ENCODE measurements around the gene LRP1B. TPM values are rescaled to one million over a fixed set of nuclear protein-coding genes. Genes with fewer than 3 reads are reported as not detected.
"Not testable (repeated sequence)": the region's sequence is repeated elsewhere in the genome, so short reads cannot be mapped to it uniquely, and the experiment has no call there.

The LRP1B gene
- total RNA-seq, 1 donor from 2014 or later = 0.25 TPM

DNA sequence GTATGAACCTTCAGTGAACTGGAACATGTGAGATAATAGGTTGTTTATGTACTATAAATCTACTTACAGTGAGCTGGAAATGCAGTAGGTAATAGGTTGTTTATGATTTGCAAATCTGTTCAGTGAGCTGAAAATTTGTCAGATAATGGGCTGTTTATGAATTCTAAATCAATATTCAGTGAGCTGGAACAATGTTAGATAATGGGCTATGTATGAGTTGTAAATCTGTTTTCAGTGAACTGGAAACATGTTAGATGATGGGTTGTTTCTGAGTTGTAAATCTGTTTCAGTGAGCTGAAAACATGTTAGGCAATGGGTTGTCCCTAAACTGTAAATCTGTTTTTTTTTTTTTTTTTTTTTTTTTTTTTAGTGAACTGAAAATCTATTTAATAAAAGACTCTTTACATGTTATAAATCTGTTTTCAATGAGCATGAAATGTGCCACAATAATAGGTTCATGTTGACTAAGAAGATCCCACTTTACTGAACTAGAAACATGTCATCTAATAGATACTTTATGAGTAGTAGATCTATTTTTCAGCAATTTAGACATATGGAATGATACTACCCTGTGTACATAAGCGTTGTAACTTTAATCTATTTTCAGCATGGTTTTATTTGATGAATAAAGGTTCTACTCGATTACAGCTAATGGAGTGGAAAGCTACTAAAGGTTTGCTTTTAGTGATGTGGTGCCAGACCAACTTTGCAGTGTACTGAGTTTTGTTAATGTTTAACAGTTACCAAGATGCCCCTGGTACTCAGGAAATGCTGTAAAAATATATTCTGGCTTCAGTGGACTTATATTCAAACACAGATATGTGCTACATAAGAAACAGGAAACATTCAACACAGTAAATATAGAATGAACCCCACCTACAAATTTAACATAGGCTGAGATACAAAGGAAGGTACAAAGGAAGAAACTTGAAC is 1471.8 kb downstream of the LRP1B start:
- Mint-ChIP-seq H3K4me1 (ENCODE audit: low read depth) (no peaks in the 10 kb centered on the region), H3K36me3 (ENCODE audit: low read depth) (no peaks in the 10 kb centered on the region), H3K9me3 (ENCODE audit: low read depth) (no peaks in the 10 kb centered on the region), H3K27ac (ENCODE audit: unreplicated experiment) (no peak overlapping the region), H3K27me3 (ENCODE audit: low read depth) (no peaks in the 10 kb centered on the region), H3K4me3 (ENCODE audit: unreplicated experiment) (no peak overlapping the region)
- DNase-seq (ENCODE audit: low spot score) = no peak
- TF ChIP-seq, protein P1, sequence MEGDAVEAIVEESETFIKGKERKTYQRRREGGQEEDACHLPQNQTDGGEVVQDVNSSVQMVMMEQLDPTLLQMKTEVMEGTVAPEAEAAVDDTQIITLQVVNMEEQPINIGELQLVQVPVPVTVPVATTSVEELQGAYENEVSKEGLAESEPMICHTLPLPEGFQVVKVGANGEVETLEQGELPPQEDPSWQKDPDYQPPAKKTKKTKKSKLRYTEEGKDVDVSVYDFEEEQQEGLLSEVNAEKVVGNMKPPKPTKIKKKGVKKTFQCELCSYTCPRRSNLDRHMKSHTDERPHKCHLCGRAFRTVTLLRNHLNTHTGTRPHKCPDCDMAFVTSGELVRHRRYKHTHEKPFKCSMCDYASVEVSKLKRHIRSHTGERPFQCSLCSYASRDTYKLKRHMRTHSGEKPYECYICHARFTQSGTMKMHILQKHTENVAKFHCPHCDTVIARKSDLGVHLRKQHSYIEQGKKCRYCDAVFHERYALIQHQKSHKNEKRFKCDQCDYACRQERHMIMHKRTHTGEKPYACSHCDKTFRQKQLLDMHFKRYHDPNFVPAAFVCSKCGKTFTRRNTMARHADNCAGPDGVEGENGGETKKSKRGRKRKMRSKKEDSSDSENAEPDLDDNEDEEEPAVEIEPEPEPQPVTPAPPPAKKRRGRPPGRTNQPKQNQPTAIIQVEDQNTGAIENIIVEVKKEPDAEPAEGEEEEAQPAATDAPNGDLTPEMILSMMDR (IDR thresholded peaks at IDR 0.05) = no peak

DNA sequence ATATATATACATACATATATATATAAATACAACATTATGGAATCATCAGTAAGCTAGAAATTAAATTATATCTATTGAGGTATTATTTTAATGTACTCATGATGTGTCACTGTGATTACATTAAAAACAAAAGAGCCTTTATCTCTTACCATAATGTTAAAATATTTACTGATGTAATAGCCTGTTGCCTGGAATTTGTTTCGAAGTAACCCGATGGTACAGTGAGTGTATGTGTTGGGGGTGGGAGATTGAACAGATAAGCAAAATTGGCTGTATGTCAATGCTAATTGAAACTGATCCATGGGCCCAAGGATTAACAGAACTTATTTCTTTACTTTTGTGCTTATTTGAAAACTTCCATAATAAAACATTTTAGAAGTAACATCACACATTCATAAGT is 1473.2 kb downstream of the LRP1B start:
- DNase-seq (ENCODE audit: low spot score) = no peak

DNA sequence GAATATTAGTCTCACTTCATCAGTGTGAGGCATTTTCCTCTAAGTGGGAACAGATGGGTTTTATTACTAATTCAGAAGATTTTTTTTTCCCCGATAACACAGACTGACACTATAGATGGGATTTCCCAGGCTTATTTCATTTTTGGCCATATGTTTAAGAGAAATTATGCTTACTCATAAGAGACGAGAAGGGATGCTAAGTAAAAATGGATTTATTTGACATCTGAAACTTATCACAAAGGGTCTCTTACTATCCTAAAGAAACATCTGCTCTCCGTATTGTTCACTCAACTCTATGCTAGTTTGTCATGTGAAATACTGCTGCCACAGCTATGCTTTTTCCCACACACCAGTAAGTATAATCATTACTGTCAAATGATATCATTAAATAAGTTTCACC is 1476.3 kb downstream of the LRP1B start:
- no peak overlapping the region for H3K27ac Mint-ChIP-seq (ENCODE audit: unreplicated experiment)
- TF ChIP-seq, protein P1 (IDR thresholded peaks at IDR 0.05) = no peak
- peaks cover 2% of the 10 kb centered on the region for H3K9me3 Mint-ChIP-seq (ENCODE audit: low read depth)
- no peak overlapping the region for H3K4me3 Mint-ChIP-seq (ENCODE audit: unreplicated experiment)
- no peaks in the 10 kb centered on the region for H3K36me3 Mint-ChIP-seq (ENCODE audit: low read depth)
- no peaks in the 10 kb centered on the region for H3K4me1 Mint-ChIP-seq (ENCODE audit: low read depth)
- DNase-seq (ENCODE audit: low spot score) = no peak
- H3K27me3 Mint-ChIP-seq (ENCODE audit: low read depth) = no peaks in the 10 kb centered on the region

More for the DNA sequence above, 1473.2 kb downstream of the LRP1B start:
- H3K4me3 Mint-ChIP-seq (ENCODE audit: unreplicated experiment) = no peak overlapping the region
- H3K4me1 Mint-ChIP-seq (ENCODE audit: low read depth) = no peaks in the 10 kb centered on the region
- H3K36me3 Mint-ChIP-seq (ENCODE audit: low read depth) = no peaks in the 10 kb centered on the region
- no peak overlapping the region for H3K27ac Mint-ChIP-seq (ENCODE audit: unreplicated experiment)
- TF ChIP-seq, protein P1 (IDR thresholded peaks at IDR 0.05) = no peak
- H3K27me3 Mint-ChIP-seq (ENCODE audit: low read depth) = no peaks in the 10 kb centered on the region
- H3K9me3 Mint-ChIP-seq (ENCODE audit: low read depth) = no peaks in the 10 kb centered on the region

DNA sequence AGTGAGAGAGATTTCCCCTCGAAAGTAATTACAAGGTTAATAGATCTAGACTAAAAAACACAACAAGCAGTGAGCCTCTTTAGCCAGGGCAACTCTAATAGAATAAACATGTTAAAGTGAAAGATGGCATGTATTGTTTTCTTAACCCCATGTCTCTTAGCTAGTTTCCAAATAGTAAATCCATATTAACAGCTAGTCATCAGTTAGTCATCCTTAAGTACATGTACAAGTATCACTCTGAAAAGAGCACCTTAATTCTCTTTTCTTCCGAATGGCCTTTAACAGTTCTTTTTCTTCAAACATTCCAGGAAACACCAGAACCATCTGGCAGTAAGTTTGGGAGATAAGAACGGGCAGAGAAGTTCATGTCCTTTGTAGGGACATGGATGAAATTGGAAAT is 1480.0 kb downstream of the LRP1B start:
- Mint-ChIP-seq H3K4me1 (ENCODE audit: low read depth) (no peaks in the 10 kb centered on the region), H3K27me3 (ENCODE audit: low read depth) (no peaks in the 10 kb centered on the region), H3K9me3 (ENCODE audit: low read depth) (peaks cover 2% of the 10 kb centered on the region), H3K27ac (ENCODE audit: unreplicated experiment) (no peak overlapping the region), H3K36me3 (ENCODE audit: low read depth) (no peaks in the 10 kb centered on the region), H3K4me3 (ENCODE audit: unreplicated experiment) (no peak overlapping the region)
- TF ChIP-seq, protein P1 (IDR thresholded peaks at IDR 0.05) = no peak
- no peak for DNase-seq (ENCODE audit: low spot score)

DNA sequence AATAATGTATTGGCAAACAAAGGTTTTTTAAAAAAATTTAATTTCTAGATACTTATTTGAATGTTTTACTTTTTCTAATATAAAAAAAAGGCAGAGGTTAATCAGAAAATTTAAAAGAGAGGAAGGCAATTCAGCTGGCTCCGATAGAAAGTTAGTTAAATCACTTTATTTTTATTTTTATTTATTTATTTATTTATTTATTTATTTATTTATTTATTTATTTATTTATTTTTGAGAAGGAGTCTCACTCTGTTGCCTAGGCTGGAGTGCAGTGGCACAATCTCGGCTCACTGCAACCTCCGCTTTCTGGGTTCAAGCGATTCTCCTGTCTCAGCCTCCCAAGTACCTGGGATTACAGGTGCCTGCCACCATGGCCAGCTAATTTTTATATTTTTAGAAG is 1480.7 kb downstream of the LRP1B start:
- not testable (repeated sequence) for H3K36me3 Mint-ChIP-seq (ENCODE audit: low read depth); H3K4me3 Mint-ChIP-seq (ENCODE audit: unreplicated experiment); H3K27me3 Mint-ChIP-seq (ENCODE audit: low read depth); DNase-seq (ENCODE audit: low spot score); H3K4me1 Mint-ChIP-seq (ENCODE audit: low read depth); H3K27ac Mint-ChIP-seq (ENCODE audit: unreplicated experiment); H3K9me3 Mint-ChIP-seq (ENCODE audit: low read depth)

DNA sequence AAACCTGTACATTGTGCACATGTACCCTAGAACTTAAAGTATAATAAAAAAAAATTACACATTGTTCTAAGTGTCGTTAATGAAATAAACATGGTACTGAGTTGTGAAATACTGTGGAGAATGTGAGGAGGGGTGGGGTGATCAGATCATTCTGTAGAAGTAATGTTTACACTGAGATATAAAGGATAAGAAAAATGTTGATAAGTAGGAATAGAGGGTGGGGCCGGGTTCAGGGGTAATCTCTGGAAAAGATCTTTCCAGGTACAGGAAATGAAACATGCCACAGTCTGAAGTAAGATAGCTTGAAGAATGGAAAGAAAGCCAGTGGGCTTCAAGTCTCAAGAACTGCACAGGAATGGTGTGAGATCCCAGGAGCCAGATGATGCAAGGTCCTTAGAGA is 1482.4 kb downstream of the LRP1B start:
- peaks cover 2% of the 10 kb centered on the region for H3K9me3 Mint-ChIP-seq (ENCODE audit: low read depth)
- TF ChIP-seq, protein P1 (IDR thresholded peaks at IDR 0.05) = no peak
- H3K27ac Mint-ChIP-seq (ENCODE audit: unreplicated experiment) = no peak overlapping the region
- H3K4me3 Mint-ChIP-seq (ENCODE audit: unreplicated experiment) = no peak overlapping the region
- no peaks in the 10 kb centered on the region for H3K36me3 Mint-ChIP-seq (ENCODE audit: low read depth)
- no peaks in the 10 kb centered on the region for H3K27me3 Mint-ChIP-seq (ENCODE audit: low read depth)
- peaks cover 8% of the 10 kb centered on the region for H3K4me1 Mint-ChIP-seq (ENCODE audit: low read depth)
- no peak for DNase-seq (ENCODE audit: low spot score)
